Prostate gland (tissue), 2 donors: ENCODE measurements around the gene PTF1A.

Experiments
- POLR2AphosphoS5 ChIP-seq: sonication (generic); formaldehyde crosslinking; IDR thresholded peaks from one replicate; pipeline ENCODE4 v1.6.1; 2017; ENCODE audit warnings: antibody characterized with exemption
- TF ChIP-seq, protein P1 (sequence below), 4 experiments: fragments of 200-600 bp in 2 of 4; fragments of 450-650 bp in 2 of 4; sonication (generic) in 2 of 4; IDR thresholded peaks; 1 replicate in 3 of 4; 2 replicates in 1 of 4; pipeline ENCODE4 v1.5.1; 2016 to 2019; ENCODE audit warnings: antibody characterized with exemption in 4 of 4, mild to moderate bottlenecking in 2 of 4, moderate library complexity in 2 of 4

DNA sequence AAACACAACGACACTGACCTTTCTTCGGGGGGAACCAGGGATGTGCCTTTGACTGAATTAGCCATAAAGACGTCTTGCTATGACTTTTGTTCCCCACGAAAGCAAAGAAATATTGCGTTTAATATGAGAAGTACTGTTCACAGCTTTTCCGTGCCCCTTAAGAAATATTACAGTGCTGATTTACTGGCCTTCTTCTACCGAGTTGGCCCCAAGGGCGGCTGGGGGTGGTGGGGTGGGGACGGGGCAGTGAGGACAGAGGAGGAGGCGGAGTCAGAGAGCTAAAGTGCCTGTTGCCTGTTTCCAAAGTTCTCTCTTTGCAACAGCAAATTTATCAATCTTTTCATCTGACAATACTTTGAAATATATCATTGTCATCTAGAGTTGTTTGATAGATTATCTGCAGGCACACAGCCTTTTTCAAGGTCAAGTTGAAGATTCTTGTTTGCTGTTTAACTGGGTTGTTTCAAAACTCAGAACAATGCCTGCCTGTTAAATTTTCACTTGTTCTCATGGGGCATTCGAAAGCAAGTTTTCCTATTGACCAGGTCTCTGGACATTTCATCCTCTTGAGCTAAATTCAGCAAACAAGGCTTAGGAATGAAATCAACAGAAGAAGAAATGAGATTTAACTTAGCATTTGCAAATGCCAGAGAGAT, 9.0 kb downstream of the PTF1A start:
- TF ChIP-seq, protein P1, sequence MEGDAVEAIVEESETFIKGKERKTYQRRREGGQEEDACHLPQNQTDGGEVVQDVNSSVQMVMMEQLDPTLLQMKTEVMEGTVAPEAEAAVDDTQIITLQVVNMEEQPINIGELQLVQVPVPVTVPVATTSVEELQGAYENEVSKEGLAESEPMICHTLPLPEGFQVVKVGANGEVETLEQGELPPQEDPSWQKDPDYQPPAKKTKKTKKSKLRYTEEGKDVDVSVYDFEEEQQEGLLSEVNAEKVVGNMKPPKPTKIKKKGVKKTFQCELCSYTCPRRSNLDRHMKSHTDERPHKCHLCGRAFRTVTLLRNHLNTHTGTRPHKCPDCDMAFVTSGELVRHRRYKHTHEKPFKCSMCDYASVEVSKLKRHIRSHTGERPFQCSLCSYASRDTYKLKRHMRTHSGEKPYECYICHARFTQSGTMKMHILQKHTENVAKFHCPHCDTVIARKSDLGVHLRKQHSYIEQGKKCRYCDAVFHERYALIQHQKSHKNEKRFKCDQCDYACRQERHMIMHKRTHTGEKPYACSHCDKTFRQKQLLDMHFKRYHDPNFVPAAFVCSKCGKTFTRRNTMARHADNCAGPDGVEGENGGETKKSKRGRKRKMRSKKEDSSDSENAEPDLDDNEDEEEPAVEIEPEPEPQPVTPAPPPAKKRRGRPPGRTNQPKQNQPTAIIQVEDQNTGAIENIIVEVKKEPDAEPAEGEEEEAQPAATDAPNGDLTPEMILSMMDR (IDR thresholded peaks at IDR 0.05): no peak
- TF ChIP-seq POLR2AphosphoS5: no peak
